ENCODE data around the gene CACNA1C. TPM values are rescaled to one million over a fixed set of nuclear protein-coding genes. Genes with fewer than 3 reads are reported as not detected.

Gene CACNA1C
- total RNA-seq, 1 experiment from 2014 or later, result 1.1 TPM

DNA sequence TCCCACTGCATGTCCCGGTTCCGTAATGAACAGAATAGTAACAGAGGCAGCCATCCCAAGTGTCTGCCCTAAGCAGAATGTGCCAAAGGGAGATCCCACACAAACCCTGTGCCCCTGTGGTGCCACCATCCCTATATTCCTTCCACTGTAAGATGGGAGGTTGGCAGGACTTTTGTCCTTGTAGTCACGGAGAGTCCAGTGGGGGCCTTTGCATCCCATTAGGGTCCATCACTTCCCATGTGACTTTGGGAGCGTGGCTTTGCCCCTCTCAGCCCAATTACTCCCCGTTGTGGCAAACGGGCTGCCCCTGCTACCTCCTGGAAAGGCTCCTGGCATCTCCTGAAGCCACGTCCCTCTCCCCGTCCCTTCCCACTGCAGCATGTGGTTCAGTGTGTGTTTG is 552.5 kb downstream of the CACNA1C start:
- Histone ChIP-seq H4K5ac (ENCODE audit: insufficient read length, low read depth, low read length) (no peak overlapping the region), H3K27me3 (ENCODE audit: insufficient read depth, low read length) (no peaks in the 10 kb centered on the region), H3K79me2 (ENCODE audit: insufficient read depth, low read length) (no peaks in the 10 kb centered on the region), H2AK5ac (ENCODE audit: insufficient read length, low read length) (no peak overlapping the region), H3K18ac (ENCODE audit: insufficient read length, low read depth, low read length) (no peak overlapping the region), H2BK12ac (ENCODE audit: insufficient read length, low read depth, low read length) (no peak overlapping the region), H3K4me2 (ENCODE audit: insufficient read depth, insufficient read length, low read length) (no peak overlapping the region), H3K23me2 (ENCODE audit: insufficient read length, low read depth, low read length, poor library complexity, severe bottlenecking) (no peaks in the 10 kb centered on the region), H2BK15ac (ENCODE audit: low read depth, low read length) (no peak overlapping the region; the same call in 1 of the 2 replicates), H3K9ac (ENCODE audit: extremely low read depth, insufficient read length, low read length) (no peak overlapping the region), H3K14ac (ENCODE audit: insufficient read depth, low read length) (no peak overlapping the region), H3K4me1 (ENCODE audit: insufficient read depth, low read length) (no peaks in the 10 kb centered on the region), H4K8ac (replicated peaks; ENCODE audit: insufficient read length, low read depth, low read length) (no peak overlapping the region), H3K56ac (ENCODE audit: insufficient read length, low read depth, low read length) (no peak overlapping the region), H2BK20ac (ENCODE audit: low read depth, low read length, poor library complexity, severe bottlenecking) (no peak overlapping the region), H3K4ac (ENCODE audit: low read depth, low read length) (no peak overlapping the region), H2BK5ac (ENCODE audit: insufficient read length, low read length) (no peak overlapping the region), H2AFZ (ENCODE audit: low read length) (no peak overlapping the region), H3K79me1 (ENCODE audit: insufficient read depth, low read depth, low read length, poor library complexity, severe bottlenecking) (no peaks in the 10 kb centered on the region), H3K9me3 (ENCODE audit: control insufficient read depth, low read depth, low read length) (no peaks in the 10 kb centered on the region), H4K91ac (ENCODE audit: insufficient read length, low read depth, low read length) (no peak overlapping the region), H3T11ph (ENCODE audit: low read length) (no peak overlapping the region), H3K27ac (ENCODE audit: insufficient read length, low read depth, low read length) (no peak overlapping the region), H3K23ac (ENCODE audit: insufficient read length, low read depth, low read length) (no peak overlapping the region), H4K20me1 (ENCODE audit: control insufficient read depth, insufficient read depth, insufficient read length) (no peaks in the 10 kb centered on the region), H2BK120ac (ENCODE audit: low read depth, low read length, poor library complexity, severe bottlenecking) (no peak overlapping the region)
- Mint-ChIP-seq H3K27ac (peak overlapping the region in 1 of 3 experiments; percentile 75; a peak in 1 of 7 replicates), H3K27me3 (ENCODE audit: low read depth) (peaks cover 25% of the 10 kb centered on the region), H3K9me3 (no peaks in the 10 kb centered on the region; a peak in 1 of 5 replicates), H3K4me1 (peaks cover 23 to 24% of the 10 kb centered on the region in 2 experiments), H3K4me3 (no peak overlapping the region), H3K36me3 (ENCODE audit: insufficient read depth in 1 of 3, low read depth in 3 of 3) (peaks cover 0 to 3% (median 0%) of the 10 kb centered on the region in 3 experiments; a peak in 1 of 7 replicates)
- WGBS (ENCODE audit: extremely low coverage, insufficient read length, low lambda C conversion rate), result no CpG with 5 or more reads among the region's 8 CpGs
- DNase-seq, result no peak
- TF ChIP-seq, protein P1, sequence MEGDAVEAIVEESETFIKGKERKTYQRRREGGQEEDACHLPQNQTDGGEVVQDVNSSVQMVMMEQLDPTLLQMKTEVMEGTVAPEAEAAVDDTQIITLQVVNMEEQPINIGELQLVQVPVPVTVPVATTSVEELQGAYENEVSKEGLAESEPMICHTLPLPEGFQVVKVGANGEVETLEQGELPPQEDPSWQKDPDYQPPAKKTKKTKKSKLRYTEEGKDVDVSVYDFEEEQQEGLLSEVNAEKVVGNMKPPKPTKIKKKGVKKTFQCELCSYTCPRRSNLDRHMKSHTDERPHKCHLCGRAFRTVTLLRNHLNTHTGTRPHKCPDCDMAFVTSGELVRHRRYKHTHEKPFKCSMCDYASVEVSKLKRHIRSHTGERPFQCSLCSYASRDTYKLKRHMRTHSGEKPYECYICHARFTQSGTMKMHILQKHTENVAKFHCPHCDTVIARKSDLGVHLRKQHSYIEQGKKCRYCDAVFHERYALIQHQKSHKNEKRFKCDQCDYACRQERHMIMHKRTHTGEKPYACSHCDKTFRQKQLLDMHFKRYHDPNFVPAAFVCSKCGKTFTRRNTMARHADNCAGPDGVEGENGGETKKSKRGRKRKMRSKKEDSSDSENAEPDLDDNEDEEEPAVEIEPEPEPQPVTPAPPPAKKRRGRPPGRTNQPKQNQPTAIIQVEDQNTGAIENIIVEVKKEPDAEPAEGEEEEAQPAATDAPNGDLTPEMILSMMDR (conservative IDR thresholded peaks at IDR 0.05), result no peak

All from H9 (cell line).